IMR-90 (cell line): ENCODE data around the gene DOHH. TPM values are rescaled to one million over a fixed set of nuclear protein-coding genes. Genes with fewer than 3 reads are reported as not detected.

Source experiments
- ATAC-seq: fragments of 200-7000 bp; cut with Tn5 transposase; 2 replicates; pipeline ENCODE4 v1.9.1; 2020; ENCODE audit warnings: low read depth, mild to moderate bottlenecking, moderate library complexity
- BruUV-seq: library from RNA; stranded (reverse); fragments of 400-500 nt; replicated peaks from 2 replicates; lab custom pipeline; 2021; lab: Mats Ljungman, UMichigan
- CTCF ChIA-PET: fragments of 300-600 bp; formaldehyde crosslinking; extraction: SDS; loops from one replicate; lab custom pipeline; 2021; ENCODE audit warnings: antibody characterized with exemption; lab: Yijun Ruan, JAX
- POLR2A ChIA-PET: fragments of 300-600 bp; sonication (Branson Sonifier 250); formaldehyde crosslinking; loops from one replicate; lab custom pipeline; 2022; ENCODE audit warnings: antibody characterized with exemption; ENCODE audit not compliant: unreplicated experiment; lab: Charles Lee
- DNase-seq: peaks from one replicate; pipeline ENCODE4 v3.0.0; 2013
- H2AFZ ChIP-seq: replicated peaks from 2 replicates; pipeline ENCODE3; 2013; ENCODE audit warnings: low read length, mild to moderate bottlenecking; ENCODE audit not compliant: poor library complexity
- H2AK5ac ChIP-seq: 2 replicates; pipeline ENCODE4 v1.6.1; 2013; ENCODE audit warnings: low read depth, low read length, inconsistent platforms
- H2AK9ac ChIP-seq: replicated peaks from 2 replicates; pipeline ENCODE3; 2013; ENCODE audit warnings: mild to moderate bottlenecking, low read depth, low read length, moderate library complexity; ENCODE audit not compliant: poor library complexity
- H2BK120ac ChIP-seq: 2 replicates; pipeline ENCODE4 v1.6.1; 2013; ENCODE audit warnings: low read depth, low read length, inconsistent platforms
- H2BK15ac ChIP-seq: 3 replicates; pipeline ENCODE4 v1.6.1; 2013; ENCODE audit warnings: low read depth, low read length, inconsistent platforms
- H2BK20ac ChIP-seq: 2 replicates; pipeline ENCODE4 v1.6.1; 2013; ENCODE audit warnings: low read depth, mild to moderate bottlenecking, inconsistent platforms, low read length, moderate library complexity
- H2BK5ac ChIP-seq: 2 replicates; pipeline ENCODE4 v1.6.1; 2013; ENCODE audit warnings: mild to moderate bottlenecking, low read depth, low read length, inconsistent platforms; ENCODE audit not compliant: poor library complexity, severe bottlenecking
- H3K14ac ChIP-seq: replicated peaks from 2 replicates; pipeline ENCODE4 v1.6.1; 2013; ENCODE audit warnings: low read depth, low read length, inconsistent platforms
- H3K18ac ChIP-seq: 2 replicates; pipeline ENCODE4 v1.6.1; 2013; ENCODE audit warnings: low read depth, low read length, control low read depth
- H3K23ac ChIP-seq: 2 replicates; pipeline ENCODE4 v1.6.1; 2013; ENCODE audit warnings: low read depth, low read length, inconsistent platforms
- H3K27ac ChIP-seq: 2 replicates; pipeline ENCODE4 v1.5.1; 2013; ENCODE audit warnings: mild to moderate bottlenecking, control low read depth, low read length; ENCODE audit not compliant: insufficient read depth
- H3K27me3 ChIP-seq: 2 replicates; pipeline ENCODE4 v1.6.1; 2013; ENCODE audit warnings: low read length; ENCODE audit not compliant: control insufficient read depth, insufficient read depth
- H3K36me3 ChIP-seq: 2 replicates; pipeline ENCODE4 v1.6.1; 2013; ENCODE audit warnings: low read length, mixed read lengths; ENCODE audit not compliant: control insufficient read depth, insufficient read depth
- H3K4ac ChIP-seq: 2 replicates; pipeline ENCODE4 v1.6.1; 2013; ENCODE audit warnings: low read depth, low read length, inconsistent platforms
- H3K4me1 ChIP-seq: 2 replicates; pipeline ENCODE4 v1.6.1; 2013; ENCODE audit warnings: low read length, mixed read lengths; ENCODE audit not compliant: control insufficient read depth, insufficient read depth
- H3K4me2 ChIP-seq: 2 replicates; pipeline ENCODE4 v1.6.1; 2013; ENCODE audit warnings: low read depth, mild to moderate bottlenecking, control low read depth, low read length, moderate library complexity
- H3K4me3 ChIP-seq: 2 replicates; pipeline ENCODE4 v1.5.1; 2013; ENCODE audit warnings: low read depth, mild to moderate bottlenecking, control low read depth, low read length, moderate library complexity; ENCODE audit not compliant: insufficient read depth
- H3K56ac ChIP-seq: 2 replicates; pipeline ENCODE4 v1.6.1; 2013; ENCODE audit warnings: low read length, inconsistent platforms; ENCODE audit not compliant: insufficient read depth; ENCODE audit errors: extremely low read depth
- H3K79me1 ChIP-seq, 2 experiments: 2 replicates each; pipeline ENCODE4 v1.6.1; 2013; ENCODE audit warnings: low read length in 2 of 2, inconsistent platforms in 1 of 2, low read depth in 1 of 2
- H3K9ac ChIP-seq: 2 replicates; pipeline ENCODE4 v1.6.1; 2013; ENCODE audit warnings: low read depth, low read length, control low read depth
- H3K9me1 ChIP-seq: 2 replicates; pipeline ENCODE4 v1.6.1; 2013; ENCODE audit warnings: low read length, inconsistent platforms; ENCODE audit not compliant: insufficient read depth
- H3K9me3 ChIP-seq: 2 replicates; pipeline ENCODE4 v1.6.1; 2013; ENCODE audit warnings: low read length; ENCODE audit not compliant: control insufficient read depth, insufficient read depth
- H4K20me1 ChIP-seq: 2 replicates; pipeline ENCODE4 v1.6.1; 2013; ENCODE audit warnings: low read length, inconsistent platforms; ENCODE audit not compliant: insufficient read depth
- H4K5ac ChIP-seq: 2 replicates; pipeline ENCODE4 v1.6.1; 2013; ENCODE audit warnings: mild to moderate bottlenecking, low read depth, low read length, control low read depth
- H4K8ac ChIP-seq, 2 experiments: 2 replicates each; pipeline ENCODE4 v1.6.1; 2013; ENCODE audit warnings: low read depth in 2 of 2, low read length in 2 of 2, control low read depth in 1 of 2, inconsistent platforms in 1 of 2
- H4K91ac ChIP-seq: 2 replicates; pipeline ENCODE4 v1.6.1; 2013; ENCODE audit warnings: low read depth, low read length, inconsistent platforms; ENCODE audit not compliant: insufficient read depth
- BHLHE40 ChIP-seq: fragments of 150-350 bp; IDR thresholded peaks from 2 replicates; pipeline ENCODE4 v1.6.1; 2016; ENCODE audit warnings: mild to moderate bottlenecking, low read depth, low read length
- CHD1 ChIP-seq: IDR thresholded peaks from 2 replicates; pipeline ENCODE4 v1.6.1; 2012; ENCODE audit warnings: low read depth, low read length, improper control_type of control experiment
- CTCF ChIP-seq: conservative IDR thresholded peaks from 2 replicates; pipeline ENCODE4 v1.5.1; 2012; ENCODE audit warnings: mild to moderate bottlenecking, low read depth, low read length, improper control_type of control experiment
- FOS ChIP-seq: fragments of 150-350 bp; IDR thresholded peaks from 2 replicates; pipeline ENCODE4 v1.6.1; 2016; ENCODE audit warnings: low read depth, low read length
- MAFK ChIP-seq: IDR thresholded peaks from 2 replicates; pipeline ENCODE4 v1.6.1; 2012; ENCODE audit warnings: low read depth, low read length, improper control_type of control experiment
- MAZ ChIP-seq: IDR thresholded peaks from 2 replicates; pipeline ENCODE4 v1.6.1; 2012; ENCODE audit warnings: low read depth, mild to moderate bottlenecking, low read length, improper control_type of control experiment, moderate library complexity, borderline replicate concordance
- MXI1 ChIP-seq: IDR thresholded peaks from 2 replicates; pipeline ENCODE4 v1.6.1; 2012; ENCODE audit warnings: low read depth, mild to moderate bottlenecking, low read length, moderate library complexity, borderline replicate concordance
- NFE2L2 ChIP-seq: fragments of 150-350 bp; IDR thresholded peaks from 2 replicates; pipeline ENCODE4 v1.6.1; 2016; ENCODE audit warnings: low read depth, mild to moderate bottlenecking, low read length
- RAD21 ChIP-seq: IDR thresholded peaks from 2 replicates; pipeline ENCODE4 v1.6.1; 2012; ENCODE audit warnings: low read length, improper control_type of control experiment
- RCOR1 ChIP-seq: IDR thresholded peaks from 2 replicates; pipeline ENCODE4 v1.6.1; 2012; ENCODE audit warnings: mild to moderate bottlenecking, low read length, improper control_type of control experiment; ENCODE audit not compliant: insufficient replicate concordance
- RFX5 ChIP-seq: IDR thresholded peaks from 2 replicates; pipeline ENCODE4 v1.8.0; 2012; ENCODE audit warnings: low read depth, mild to moderate bottlenecking, low read length, moderate library complexity
- SMC3 ChIP-seq: fragments of 150-350 bp; IDR thresholded peaks from 2 replicates; pipeline ENCODE4 v1.6.1; 2016; ENCODE audit warnings: low read depth, mild to moderate bottlenecking, antibody characterized with exemption, low read length, moderate library complexity
- USF2 ChIP-seq: fragments of 150-350 bp; IDR thresholded peaks from 2 replicates; pipeline ENCODE4 v1.6.1; 2017; ENCODE audit warnings: mild to moderate bottlenecking, antibody characterized with exemption, low read length, low read depth
- WGBS, 2 experiments: methylation state at CpG; one replicate each; pipeline versions ENCODE4 v1.1.5 to v1.1.7; 2013; ENCODE audit warnings: missing lambda C conversion rate in 2 of 2; ENCODE audit not compliant: insufficient read length in 1 of 2; ENCODE audit errors: extremely low coverage in 2 of 2; 5-methylcytosine and 5-hydroxymethylcytosine counted together
- dilution Hi-C: fragments of 300-500 bp; cut with HindIII; formaldehyde crosslinking; loops from one replicate; pipeline ENCODE4 v1.14.3; 2018; ENCODE audit warnings: low sequenced_read_pairs; ENCODE audit not compliant: unreplicated experiment
- in situ Hi-C: fragments of 300-500 bp; cut with MboI; formaldehyde crosslinking; loops from 3 replicates; pipeline ENCODE4 v1.14.3; 2019; ENCODE audit warnings: low sequenced_read_pairs, inconsistent platforms, mixed read lengths
- intact Hi-C: fragments of 100-400 bp; cut with micrococcal nuclease; formaldehyde crosslinking; loops from 2 replicates; pipeline ENCODE4 v1.10.0; 2022
- polyA plus RNA-seq, 3 experiments: library from polyadenylated mRNA; depleted of rRNA; stranded (reverse); fragments of >200 nt; gene quantifications; 2 replicates each; pipeline ENCODE4 v1.2.3, GENCODE V29; 2012; ENCODE audit warnings: low replicate concordance in 1 of 3
- total RNA-seq: library from RNA; depleted of rRNA; stranded (reverse); fragments of >200 nt; gene quantifications from 2 replicates; pipeline ENCODE4 v1.2.3, GENCODE V29; 2012

Gene DOHH
- total and polyA plus RNA-seq, 2 of the 4 experiments (the other 2 are of a cell fraction): 3.2 to 9.2 TPM

- Histone ChIP-seq H3K18ac (no peak overlapping the region), H3K27ac (no peak overlapping the region), H3K4me1 (peaks cover 29% of the 10 kb centered on the region), H2AK9ac (peak overlapping the region; percentile 66), H2BK120ac (0 out of 2 replicates have a peak overlapping the region, but pooled peaks have one; percentile 23), H3K36me3 (peaks cover 54% of the 10 kb centered on the region), H3K9ac (no peak overlapping the region; the same call in 1 of the 2 replicates), H2BK20ac (no peak overlapping the region), H3K9me3 (no peaks in the 10 kb centered on the region), H4K5ac (no peak overlapping the region), H3K4me2 (no peak overlapping the region), H2AFZ (no peak overlapping the region), H2BK5ac (peak overlapping the region; percentile 12), H3K27me3 (no peaks in the 10 kb centered on the region), H3K9me1 (peaks cover 12% of the 10 kb centered on the region), H3K4me3 (no peak overlapping the region), H3K79me1 (peaks cover 44 to 85% of the 10 kb centered on the region in 2 experiments), H2AK5ac (peak overlapping the region; percentile 80), H4K8ac (peak overlapping the region in 1 of 2 experiments; percentile 40; a peak in 1 of 4 replicates), H4K91ac (no peak overlapping the region; the same call in 1 of the 2 replicates), H3K14ac (0 out of 2 replicates have a peak overlapping the region, but pooled peaks have one; percentile 21), H4K20me1 (peaks cover 52% of the 10 kb centered on the region), H3K23ac (no peak overlapping the region), H2BK15ac (no peak overlapping the region), H3K4ac (peak overlapping the region; percentile 79), H3K56ac (no peak overlapping the region)
- dilution Hi-C loops: no loop called here
- intact Hi-C loops: no loop called here
- ATAC-seq (no peak), DNase-seq (no peak)
- no TSS peak for BruUV-seq
- POLR2A ChIA-PET: no interaction called here
- CTCF ChIA-PET: no interaction called here
- in situ Hi-C loops: no loop called here
- TF ChIP-seq RFX5 (no peak), CTCF (no peak), RAD21 (no peak), MAZ (no peak), MXI1 (no peak), SMC3 (no peak), CHD1 (no peak), BHLHE40 (no peak), USF2 (no peak), FOS (no peak), NFE2L2 (no peak), MAFK (no peak), RCOR1 (no peak)
- no CpG with 5 or more reads among the region's 18 CpGs for WGBS, 2 experiments
These were observed 43.4 kb downstream of the DOHH start for GRCh38 chr19:3456925-3457527.
